Measurements from ENCODE around the gene TEX22. TPM values are rescaled to one million over a fixed set of nuclear protein-coding genes. Genes with fewer than 3 reads are reported as not detected.

Gene TEX22
- polyA plus RNA-seq, 3 donors = 0.52 to 2.2 (median 0.57) TPM

DNA sequence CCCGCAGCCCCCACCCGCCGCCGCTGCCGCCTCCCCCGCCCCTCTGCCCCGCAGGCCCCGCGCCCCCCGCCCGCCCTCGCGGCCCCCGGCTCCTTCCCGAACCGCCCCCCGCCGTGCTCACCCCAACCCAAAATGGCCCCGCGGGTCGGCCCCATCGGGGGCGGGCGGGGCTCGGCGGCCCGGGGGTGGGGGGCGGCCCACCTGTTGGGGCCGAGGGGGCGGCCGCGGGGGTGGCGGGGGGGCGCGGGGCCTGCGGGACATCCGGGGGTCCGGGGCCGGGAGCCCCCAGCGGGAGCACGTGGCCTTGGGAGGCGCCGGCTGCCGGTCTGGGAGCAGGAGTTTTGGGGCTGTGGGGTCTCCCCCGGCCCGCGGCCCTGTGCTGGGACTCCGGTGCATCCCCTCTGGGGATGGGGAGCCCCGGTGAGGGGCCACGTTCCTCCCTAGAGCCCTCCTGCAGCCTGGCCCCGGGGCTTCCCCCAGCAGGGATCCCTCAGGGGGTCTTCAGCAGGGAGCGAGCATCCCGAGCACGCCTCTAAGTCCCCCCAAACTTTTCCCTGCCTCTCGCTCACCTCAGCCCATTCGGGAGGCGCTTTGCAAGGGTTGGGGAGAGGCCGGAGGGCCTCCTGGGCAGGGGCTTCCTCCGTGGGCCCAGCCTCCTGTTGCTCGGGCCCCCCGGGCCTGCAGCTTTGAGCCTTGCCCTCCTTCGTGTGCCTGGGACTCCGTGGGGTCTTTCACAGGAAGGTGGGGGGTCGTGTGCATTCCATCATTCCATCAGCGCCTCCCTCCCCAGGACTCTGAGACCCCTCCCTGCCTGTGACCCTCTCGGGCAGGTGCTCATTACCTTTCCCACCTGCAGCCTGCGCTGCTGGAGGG lies 22.0 kb downstream of the TEX22 start:
- H3K9me3 ChIP-seq (replicated peaks in 1 of 2; ENCODE audit: control insufficient read depth in 1 of 2, insufficient read depth in 1 of 2, low read length in 2 of 2) = no peaks in the 10 kb centered on the region
- 4% methylated on average over 23 of the region's 67 CpGs for WGBS (ENCODE audit: insufficient coverage)
- DNase-seq = no peak
- peaks cover 51% of the 10 kb centered on the region for H3K79me2 ChIP-seq (ENCODE audit: insufficient read depth, low read length)
- peak overlapping the region; percentile 74 for H3K4me2 ChIP-seq (replicated peaks; ENCODE audit: extremely low read depth, low read length, poor library complexity, severe bottlenecking)
- TF ChIP-seq, protein P1, sequence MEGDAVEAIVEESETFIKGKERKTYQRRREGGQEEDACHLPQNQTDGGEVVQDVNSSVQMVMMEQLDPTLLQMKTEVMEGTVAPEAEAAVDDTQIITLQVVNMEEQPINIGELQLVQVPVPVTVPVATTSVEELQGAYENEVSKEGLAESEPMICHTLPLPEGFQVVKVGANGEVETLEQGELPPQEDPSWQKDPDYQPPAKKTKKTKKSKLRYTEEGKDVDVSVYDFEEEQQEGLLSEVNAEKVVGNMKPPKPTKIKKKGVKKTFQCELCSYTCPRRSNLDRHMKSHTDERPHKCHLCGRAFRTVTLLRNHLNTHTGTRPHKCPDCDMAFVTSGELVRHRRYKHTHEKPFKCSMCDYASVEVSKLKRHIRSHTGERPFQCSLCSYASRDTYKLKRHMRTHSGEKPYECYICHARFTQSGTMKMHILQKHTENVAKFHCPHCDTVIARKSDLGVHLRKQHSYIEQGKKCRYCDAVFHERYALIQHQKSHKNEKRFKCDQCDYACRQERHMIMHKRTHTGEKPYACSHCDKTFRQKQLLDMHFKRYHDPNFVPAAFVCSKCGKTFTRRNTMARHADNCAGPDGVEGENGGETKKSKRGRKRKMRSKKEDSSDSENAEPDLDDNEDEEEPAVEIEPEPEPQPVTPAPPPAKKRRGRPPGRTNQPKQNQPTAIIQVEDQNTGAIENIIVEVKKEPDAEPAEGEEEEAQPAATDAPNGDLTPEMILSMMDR (IDR thresholded peaks at IDR 0.05) = no peak
- H3K27me3 ChIP-seq (ENCODE audit: control insufficient read depth in 2 of 2, insufficient read depth in 2 of 2, low read length in 2 of 2) = peaks cover 0 to 5% of the 10 kb centered on the region in 2 donors
- Mint-ChIP-seq H3K27ac (peak overlapping the region in 2 of 7 donors; percentile 46 to 80), H3K9me3 (peaks cover 0 to 2% (median 0%) of the 10 kb centered on the region in 7 donors), H3K36me3 (peaks cover 2 to 21% of the 10 kb centered on the region in 2 donors), H3K4me1 (peaks cover 28% of the 10 kb centered on the region), H3K27me3 (ENCODE audit: low read depth in 3 of 3) (peaks cover 11 to 18% (median 12%) of the 10 kb centered on the region in 3 donors), H3K4me3 (peak overlapping the region; percentile 76 to 89)
- H3K27ac ChIP-seq (ENCODE audit: low read depth in 1 of 2, low read length in 2 of 2) = no peak overlapping the region
- H2AFZ ChIP-seq (ENCODE audit: insufficient read depth, low read depth, low read length, poor library complexity, severe bottlenecking) = no peak overlapping the region
- peak overlapping the region; percentile 60 for H3K9ac ChIP-seq (ENCODE audit: insufficient read depth, low read length, poor library complexity, severe bottlenecking)
- H4K20me1 ChIP-seq (ENCODE audit: insufficient read depth, low read length) = peaks cover 41% of the 10 kb centered on the region
- peaks cover 6 to 8% of the 10 kb centered on the region in 2 donors for H3K36me3 ChIP-seq (replicated peaks in 1 of 2; ENCODE audit: control insufficient read depth in 1 of 2, insufficient read depth in 2 of 2, low read length in 2 of 2)
- peaks cover 27 to 36% of the 10 kb centered on the region in 2 donors for H3K4me1 ChIP-seq (ENCODE audit: control insufficient read depth in 1 of 2, insufficient read depth in 2 of 2, low read length in 2 of 2)
- intact Hi-C loops (cut with micrococcal nuclease) = no loop called here
- peak overlapping the region; percentile 43 to 76 (median 62) for H3K4me3 ChIP-seq (replicated peaks in 1 of 3; ENCODE audit: low read depth in 2 of 3, low read length in 3 of 3)

DNA sequence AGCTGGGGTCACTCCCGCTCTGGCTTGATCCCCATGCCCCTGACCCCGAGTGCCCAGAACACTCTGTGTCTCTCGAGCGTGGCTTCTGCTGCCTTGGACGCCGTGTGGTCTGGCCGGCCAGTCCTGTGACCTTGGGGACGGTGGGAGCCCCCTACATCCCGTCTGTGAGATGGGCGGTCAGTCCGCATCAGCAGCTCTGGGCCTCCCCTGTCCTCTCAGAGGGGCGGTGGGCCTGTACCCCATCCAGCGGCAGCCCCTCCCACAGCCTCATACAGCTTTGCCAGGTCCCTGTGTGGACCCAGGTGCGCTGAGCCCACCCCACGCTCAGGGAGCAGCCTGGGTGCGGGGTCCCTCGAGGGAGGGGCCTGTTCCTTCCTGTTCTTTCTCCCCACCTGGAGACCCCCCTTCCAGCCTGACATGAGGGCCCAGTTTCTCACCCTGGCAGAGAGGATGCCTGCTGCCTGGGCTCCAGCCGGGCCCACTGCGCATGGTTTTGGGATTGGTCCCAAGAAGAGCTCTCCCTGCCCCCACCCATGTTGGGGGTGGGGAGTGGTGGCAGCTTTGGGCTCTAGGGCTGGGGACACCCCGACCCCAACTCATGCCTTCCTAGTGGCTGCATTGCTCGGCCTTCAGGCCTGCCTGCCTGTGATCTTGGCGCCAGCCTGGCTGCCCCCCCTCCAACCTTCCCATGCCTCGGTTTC lies 22.8 kb downstream of the TEX22 start:
- 47% methylated on average over 15 of the region's 23 CpGs for WGBS (ENCODE audit: insufficient coverage)
- H3K27me3 ChIP-seq (ENCODE audit: control insufficient read depth in 2 of 2, insufficient read depth in 2 of 2, low read length in 2 of 2) = peaks cover 0 to 5% of the 10 kb centered on the region in 2 donors
- intact Hi-C loops (cut with micrococcal nuclease) = no loop called here
- Mint-ChIP-seq H3K36me3 (peaks cover 5 to 27% of the 10 kb centered on the region in 2 donors), H3K27me3 (ENCODE audit: low read depth in 3 of 3) (peaks cover 6 to 11% (median 6%) of the 10 kb centered on the region in 3 donors), H3K4me3 (peak overlapping the region; percentile 76 to 89), H3K9me3 (peaks cover 0 to 3% (median 0%) of the 10 kb centered on the region in 7 donors), H3K4me1 (peaks cover 28% of the 10 kb centered on the region), H3K27ac (peak overlapping the region in 3 of 7 donors; percentile 20 to 80 (median 46))
- peak overlapping the region in 2 of 3 experiments; percentile 62 to 76 for H3K4me3 ChIP-seq (replicated peaks in 1 of 3; ENCODE audit: low read depth in 2 of 3, low read length in 3 of 3)
- H2AFZ ChIP-seq (ENCODE audit: insufficient read depth, low read depth, low read length, poor library complexity, severe bottlenecking) = no peak overlapping the region
- H3K27ac ChIP-seq (ENCODE audit: low read depth in 1 of 2, low read length in 2 of 2) = no peak overlapping the region
- no peak for DNase-seq
- TF ChIP-seq, protein P1 (IDR thresholded peaks at IDR 0.05) = no peak
- H3K9ac ChIP-seq (ENCODE audit: insufficient read depth, low read length, poor library complexity, severe bottlenecking) = peak overlapping the region; percentile 60
- H3K4me2 ChIP-seq (replicated peaks; ENCODE audit: extremely low read depth, low read length, poor library complexity, severe bottlenecking) = peak overlapping the region; percentile 74
- H3K9me3 ChIP-seq (replicated peaks in 1 of 2; ENCODE audit: control insufficient read depth in 1 of 2, insufficient read depth in 1 of 2, low read length in 2 of 2) = no peaks in the 10 kb centered on the region
- peaks cover 57% of the 10 kb centered on the region for H3K79me2 ChIP-seq (ENCODE audit: insufficient read depth, low read length)
- peaks cover 26 to 34% of the 10 kb centered on the region in 2 donors for H3K4me1 ChIP-seq (ENCODE audit: control insufficient read depth in 1 of 2, insufficient read depth in 2 of 2, low read length in 2 of 2)
- H4K20me1 ChIP-seq (ENCODE audit: insufficient read depth, low read length) = peaks cover 46% of the 10 kb centered on the region
- peaks cover 8 to 10% of the 10 kb centered on the region in 2 donors for H3K36me3 ChIP-seq (replicated peaks in 1 of 2; ENCODE audit: control insufficient read depth in 1 of 2, insufficient read depth in 2 of 2, low read length in 2 of 2)
